ENCODE results near the gene RANBP3.

GRCh38 chr19:5914946-5915781 lies 62.8 kb downstream of the RANBP3 start:
- TF ChIP-seq CTCF (IDR thresholded peaks at IDR 0.05; ENCODE audit: borderline replicate concordance, extremely low read depth, low read length, poor library complexity, severe bottlenecking) (no peak), EZH2 (IDR thresholded peaks at IDR 0.05; ENCODE audit: borderline replicate concordance, low read depth, low read length, severe bottlenecking) (no peak)
